Lower leg skin (tissue), 4 donors: Measurements from ENCODE around the gene TSC22D3. TPM values are rescaled to one million over a fixed set of nuclear protein-coding genes. Genes with fewer than 3 reads are reported as not detected.
A peak's percentile ranks its signal among the peaks of the same experiment; 100 is the strongest.

Experiments
- DNase-seq, 2 donors: peaks; one replicate each; pipeline ENCODE4 v3.0.0-alpha.2; 2019; ENCODE audit warnings: low spot score in 2 of 2
- H3K4me3 ChIP-seq: fragments of 200-600 bp; sonication (generic); 2 replicates; pipeline ENCODE4 v1.5.1; 2017; ENCODE audit warnings: mild to moderate bottlenecking, low read depth; ENCODE audit not compliant: poor library complexity, severe bottlenecking
- POLR2A ChIP-seq, 2 donors: fragments of 450-650 bp; IDR thresholded peaks; one replicate each; pipeline ENCODE4 v1.6.1; 2016 to 2017; ENCODE audit warnings: antibody characterized with exemption in 2 of 2, mild to moderate bottlenecking in 1 of 2, moderate library complexity in 1 of 2
- WGBS, 2 donors: methylation state at CpG; one replicate each; pipeline ENCODE4 v1.1.5; 2018; 5-methylcytosine and 5-hydroxymethylcytosine counted together
- intact Hi-C: fragments of 100-400 bp; cut with DNase I; formaldehyde crosslinking; loops from one replicate; pipeline ENCODE4 v1.15.0; 2023; ENCODE audit warnings: low total_unique reads
- total RNA-seq, 4 donors: library from RNA; depleted of rRNA; stranded (reverse); fragments of >200 nt; gene quantifications; one replicate each; pipeline ENCODE4 v1.1.0, GENCODE V29; 2016
- TF ChIP-seq, protein P1 (sequence below), 3 donors: fragments of 450-650 bp; IDR thresholded peaks; one replicate each; pipeline ENCODE4 v1.5.1; 2016; ENCODE audit warnings: antibody characterized with exemption in 3 of 3, mild to moderate bottlenecking in 3 of 3, moderate library complexity in 2 of 3

Gene TSC22D3
- total RNA-seq, 4 donors from 2014 or later: 474 to 1,005 (median 756) TPM

- no peak for DNase-seq
- intact Hi-C loops: no loop called here
- no peak overlapping the region for H3K4me3 ChIP-seq
- 91 to 94% methylated on average over 3 of the region's 3 CpGs for WGBS, 2 donors
- TF ChIP-seq, protein P1, sequence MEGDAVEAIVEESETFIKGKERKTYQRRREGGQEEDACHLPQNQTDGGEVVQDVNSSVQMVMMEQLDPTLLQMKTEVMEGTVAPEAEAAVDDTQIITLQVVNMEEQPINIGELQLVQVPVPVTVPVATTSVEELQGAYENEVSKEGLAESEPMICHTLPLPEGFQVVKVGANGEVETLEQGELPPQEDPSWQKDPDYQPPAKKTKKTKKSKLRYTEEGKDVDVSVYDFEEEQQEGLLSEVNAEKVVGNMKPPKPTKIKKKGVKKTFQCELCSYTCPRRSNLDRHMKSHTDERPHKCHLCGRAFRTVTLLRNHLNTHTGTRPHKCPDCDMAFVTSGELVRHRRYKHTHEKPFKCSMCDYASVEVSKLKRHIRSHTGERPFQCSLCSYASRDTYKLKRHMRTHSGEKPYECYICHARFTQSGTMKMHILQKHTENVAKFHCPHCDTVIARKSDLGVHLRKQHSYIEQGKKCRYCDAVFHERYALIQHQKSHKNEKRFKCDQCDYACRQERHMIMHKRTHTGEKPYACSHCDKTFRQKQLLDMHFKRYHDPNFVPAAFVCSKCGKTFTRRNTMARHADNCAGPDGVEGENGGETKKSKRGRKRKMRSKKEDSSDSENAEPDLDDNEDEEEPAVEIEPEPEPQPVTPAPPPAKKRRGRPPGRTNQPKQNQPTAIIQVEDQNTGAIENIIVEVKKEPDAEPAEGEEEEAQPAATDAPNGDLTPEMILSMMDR (IDR thresholded peaks at IDR 0.05): no peak
- TF ChIP-seq POLR2A (IDR thresholded peaks at IDR 0.05): no peak
Measured at GRCh38 chrX:107739541-107739940, 36.0 kb downstream of the TSC22D3 start.

DNA sequence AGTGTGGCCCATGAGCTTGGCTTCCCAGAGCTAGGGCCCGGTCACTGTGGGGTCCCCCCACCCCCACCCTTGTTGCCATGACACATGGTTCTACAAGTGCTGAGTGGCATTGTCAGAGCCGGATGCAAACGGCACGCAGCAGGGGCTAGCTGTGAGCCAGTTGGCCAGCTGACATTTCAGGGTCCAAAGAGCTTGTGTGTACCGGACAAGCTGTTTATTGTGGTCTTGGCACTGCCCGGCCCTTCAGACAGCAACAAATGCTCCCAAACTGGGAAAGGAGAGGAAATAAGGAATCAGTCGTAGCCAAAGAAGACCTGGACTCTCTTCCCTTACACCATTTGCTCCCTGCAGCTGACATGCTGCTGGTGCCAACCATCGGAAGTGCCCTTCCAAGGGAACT is 36.8 kb downstream of the TSC22D3 start:
- no peak overlapping the region for H3K4me3 ChIP-seq
- TF ChIP-seq, protein P1 (IDR thresholded peaks at IDR 0.05): no peak
- TF ChIP-seq POLR2A (IDR thresholded peaks at IDR 0.05): no peak
- WGBS, 2 donors: 74 to 79% methylated on average over 8 of the region's 8 CpGs
- no peak for DNase-seq
- intact Hi-C loops: no loop called here

GRCh38 chrX:107738272-107738671 is 37.3 kb downstream of the TSC22D3 start:
- intact Hi-C loops: no loop called here
- TF ChIP-seq, protein P1 (IDR thresholded peaks at IDR 0.05): no peak
- no peak for TF ChIP-seq POLR2A (IDR thresholded peaks at IDR 0.05)
- DNase-seq: no peak
- 59 to 72% methylated on average over 5 of the region's 5 CpGs for WGBS, 2 donors
- H3K4me3 ChIP-seq: no peak overlapping the region

DNA sequence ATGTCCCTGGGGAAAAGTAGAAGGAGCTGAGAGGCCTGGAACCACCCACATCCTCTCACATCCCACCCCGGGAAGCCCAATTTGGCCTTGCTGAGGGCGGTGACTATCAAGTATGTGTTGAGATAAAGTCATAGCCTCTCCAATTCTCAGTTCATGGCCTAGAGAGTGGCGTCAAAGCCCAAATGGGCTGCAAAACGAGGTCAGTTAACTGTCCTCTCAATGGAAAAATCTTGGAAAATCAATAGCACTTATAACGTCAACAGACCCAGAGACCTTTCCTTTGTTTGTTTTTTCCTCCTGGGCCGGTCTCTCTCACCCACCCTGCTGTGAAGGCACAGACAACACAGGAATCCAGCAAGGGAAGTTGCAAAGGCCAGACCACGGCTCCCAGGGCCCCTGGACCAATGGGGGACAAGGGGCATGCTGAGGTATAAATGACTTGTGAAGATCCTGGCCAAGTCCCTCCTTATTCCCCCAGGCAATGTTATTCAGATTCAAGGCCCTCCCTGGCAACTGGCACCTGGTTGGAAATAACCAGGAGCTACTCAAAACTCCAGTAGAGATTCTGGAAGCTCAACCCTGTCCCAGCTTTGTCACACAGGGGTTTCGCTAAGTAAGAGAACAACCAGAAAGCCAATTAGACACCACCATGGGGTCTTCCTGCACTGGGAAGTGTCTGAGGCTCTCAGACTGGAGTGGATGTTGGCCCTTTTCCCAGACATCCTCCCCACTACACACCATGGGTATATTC is 38.6 kb downstream of the TSC22D3 start:
- no peak for TF ChIP-seq POLR2A (IDR thresholded peaks at IDR 0.05)
- TF ChIP-seq, protein P1 (IDR thresholded peaks at IDR 0.05): no peak

GRCh38 chrX:107734646-107735045 is 40.9 kb downstream of the TSC22D3 start:
- no peak for TF ChIP-seq POLR2A (IDR thresholded peaks at IDR 0.05)
- TF ChIP-seq, protein P1 (IDR thresholded peaks at IDR 0.05): no peak
- intact Hi-C loops: no loop called here
- no peak overlapping the region for H3K4me3 ChIP-seq
- 59 to 64% methylated on average over 3 of the region's 3 CpGs for WGBS, 2 donors
- no peak for DNase-seq

More for the DNA sequence above, 38.6 kb downstream of the TSC22D3 start:
- H3K4me3 ChIP-seq: no peak overlapping the region
- intact Hi-C loops: no loop called here
- WGBS, 2 donors: 69 to 81% methylated on average over 8 of the region's 8 CpGs
- DNase-seq: no peak

- intact Hi-C loops: no loop called here
- 59 to 69% methylated on average over 4 of the region's 4 CpGs for WGBS, 2 donors
- H3K4me3 ChIP-seq: no peak overlapping the region
- no peak for TF ChIP-seq POLR2A (IDR thresholded peaks at IDR 0.05)
- TF ChIP-seq, protein P1 (IDR thresholded peaks at IDR 0.05): no peak
- peak in 1 of 2 donors; percentile 76 for DNase-seq
Measured at GRCh38 chrX:107733686-107734085, 41.9 kb downstream of the TSC22D3 start.
